ENCODE measurements around the gene ZNF662. TPM values are rescaled to one million over a fixed set of nuclear protein-coding genes. Genes with fewer than 3 reads are reported as not detected.
A peak's percentile ranks its signal among the peaks of the same experiment; 100 is the strongest.

Gene ZNF662
- total and polyA plus RNA-seq, 9 of the 15 experiments (the other 6 are each of a cell fraction or from before 2014, with no cell fraction given) = 0.07 to 0.55 (median 0.27) TPM

DNA sequence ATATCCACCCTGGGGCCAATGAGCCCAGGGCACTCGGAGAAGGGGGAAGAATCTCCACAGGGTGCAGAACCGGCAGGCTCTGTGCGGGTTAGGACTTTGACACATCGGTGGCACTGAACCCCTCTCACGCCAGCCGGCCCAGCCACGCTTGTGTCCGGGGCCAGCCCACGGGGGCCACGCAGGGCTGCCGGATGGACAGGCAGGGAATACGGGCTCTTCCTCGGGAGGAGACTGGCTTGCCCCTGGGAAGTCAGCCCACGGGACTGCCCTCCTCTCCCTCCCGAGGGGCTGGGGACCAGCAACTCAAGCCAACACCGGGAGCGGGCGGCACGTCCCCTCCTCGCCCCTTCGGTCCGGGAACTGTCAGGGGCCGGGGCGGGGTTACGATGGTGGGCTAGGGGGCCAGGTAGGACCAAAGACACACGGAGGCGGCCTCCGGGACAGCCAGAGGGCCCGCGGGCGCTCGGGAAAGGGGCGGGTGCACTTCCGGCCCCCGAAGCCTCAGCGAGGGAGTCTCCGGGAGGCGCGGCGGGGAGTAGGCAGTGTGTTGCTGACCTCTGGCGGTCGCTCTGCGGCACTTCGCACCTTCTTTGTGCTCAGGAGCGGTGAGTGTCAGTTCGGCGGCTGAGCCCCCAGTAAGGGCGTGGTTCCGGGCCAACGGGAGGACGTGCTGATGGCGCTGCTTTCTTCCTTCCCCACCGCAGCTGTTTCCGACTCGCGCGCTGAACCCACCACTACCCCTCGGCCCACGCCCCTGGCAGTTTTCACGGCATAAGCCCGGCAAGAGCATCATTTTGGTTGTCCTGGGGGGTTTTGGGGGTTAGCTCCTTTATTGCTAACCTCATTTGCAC is 25.1 kb upstream of the ZNF662 start (continued):
- TF ChIP-seq, protein P1, sequence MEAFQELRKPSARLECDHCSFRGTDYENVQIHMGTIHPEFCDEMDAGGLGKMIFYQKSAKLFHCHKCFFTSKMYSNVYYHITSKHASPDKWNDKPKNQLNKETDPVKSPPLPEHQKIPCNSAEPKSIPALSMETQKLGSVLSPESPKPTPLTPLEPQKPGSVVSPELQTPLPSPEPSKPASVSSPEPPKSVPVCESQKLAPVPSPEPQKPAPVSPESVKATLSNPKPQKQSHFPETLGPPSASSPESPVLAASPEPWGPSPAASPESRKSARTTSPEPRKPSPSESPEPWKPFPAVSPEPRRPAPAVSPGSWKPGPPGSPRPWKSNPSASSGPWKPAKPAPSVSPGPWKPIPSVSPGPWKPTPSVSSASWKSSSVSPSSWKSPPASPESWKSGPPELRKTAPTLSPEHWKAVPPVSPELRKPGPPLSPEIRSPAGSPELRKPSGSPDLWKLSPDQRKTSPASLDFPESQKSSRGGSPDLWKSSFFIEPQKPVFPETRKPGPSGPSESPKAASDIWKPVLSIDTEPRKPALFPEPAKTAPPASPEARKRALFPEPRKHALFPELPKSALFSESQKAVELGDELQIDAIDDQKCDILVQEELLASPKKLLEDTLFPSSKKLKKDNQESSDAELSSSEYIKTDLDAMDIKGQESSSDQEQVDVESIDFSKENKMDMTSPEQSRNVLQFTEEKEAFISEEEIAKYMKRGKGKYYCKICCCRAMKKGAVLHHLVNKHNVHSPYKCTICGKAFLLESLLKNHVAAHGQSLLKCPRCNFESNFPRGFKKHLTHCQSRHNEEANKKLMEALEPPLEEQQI (IDR thresholded peaks at IDR 0.05) = no peak
- TF ChIP-seq, protein P2, sequence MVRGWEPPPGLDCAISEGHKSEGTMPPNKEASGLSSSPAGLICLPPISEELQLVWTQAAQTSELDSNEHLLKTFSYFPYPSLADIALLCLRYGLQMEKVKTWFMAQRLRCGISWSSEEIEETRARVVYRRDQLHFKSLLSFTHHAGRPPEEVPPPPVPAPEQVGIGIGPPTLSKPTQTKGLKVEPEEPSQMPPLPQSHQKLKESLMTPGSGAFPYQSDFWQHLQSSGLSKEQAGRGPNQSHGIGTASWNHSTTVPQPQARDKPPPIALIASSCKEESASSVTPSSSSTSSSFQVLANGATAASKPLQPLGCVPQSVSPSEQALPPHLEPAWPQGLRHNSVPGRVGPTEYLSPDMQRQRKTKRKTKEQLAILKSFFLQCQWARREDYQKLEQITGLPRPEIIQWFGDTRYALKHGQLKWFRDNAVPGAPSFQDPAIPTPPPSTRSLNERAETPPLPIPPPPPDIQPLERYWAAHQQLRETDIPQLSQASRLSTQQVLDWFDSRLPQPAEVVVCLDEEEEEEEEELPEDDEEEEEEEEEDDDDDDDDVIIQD (CRISPR knock-in tag; IDR thresholded peaks at IDR 0.05) = no peak
- TF ChIP-seq ZNF707 (CRISPR knock-in tag; conservative IDR thresholded peaks at IDR 0.05) (no peak), ZBTB8A (IDR thresholded peaks at IDR 0.05; ENCODE audit: partially characterized antibody) (no peak), RBM15 (IDR thresholded peaks at IDR 0.05; ENCODE audit: insufficient read depth, low read length) (no peak), ZNF224 (CRISPR knock-in tag; IDR thresholded peaks at IDR 0.05) (no peak), USF2 (CRISPR knock-in tag; IDR thresholded peaks at IDR 0.05) (no peak), STAT5B (CRISPR knock-in tag; IDR thresholded peaks at IDR 0.05) (no peak), SMARCA5 (IDR thresholded peaks at IDR 0.05) (no peak), GTF2A2 (tag; IDR thresholded peaks at IDR 0.05) (no peak), ZNF76 (CRISPR knock-in tag; IDR thresholded peaks at IDR 0.05; ENCODE audit: borderline replicate concordance) (no peak; the same call in 1 of the 2 replicates), MEIS2 (IDR thresholded peaks at IDR 0.05; ENCODE audit: partially characterized antibody) (peak; percentile 32), CBFB (CRISPR knock-in tag; IDR thresholded peaks at IDR 0.05) (0 out of 2 replicates have a peak, but pooled peaks have one; percentile 62), MXD1 (CRISPR knock-in tag; IDR thresholded peaks at IDR 0.05; ENCODE audit: borderline replicate concordance, poor library complexity, severe bottlenecking) (no peak), ZNF785 (CRISPR knock-in tag; IDR thresholded peaks at IDR 0.05) (no peak), THRA (IDR thresholded peaks at IDR 0.05) (no peak)
- TF ChIP-seq, protein P3, sequence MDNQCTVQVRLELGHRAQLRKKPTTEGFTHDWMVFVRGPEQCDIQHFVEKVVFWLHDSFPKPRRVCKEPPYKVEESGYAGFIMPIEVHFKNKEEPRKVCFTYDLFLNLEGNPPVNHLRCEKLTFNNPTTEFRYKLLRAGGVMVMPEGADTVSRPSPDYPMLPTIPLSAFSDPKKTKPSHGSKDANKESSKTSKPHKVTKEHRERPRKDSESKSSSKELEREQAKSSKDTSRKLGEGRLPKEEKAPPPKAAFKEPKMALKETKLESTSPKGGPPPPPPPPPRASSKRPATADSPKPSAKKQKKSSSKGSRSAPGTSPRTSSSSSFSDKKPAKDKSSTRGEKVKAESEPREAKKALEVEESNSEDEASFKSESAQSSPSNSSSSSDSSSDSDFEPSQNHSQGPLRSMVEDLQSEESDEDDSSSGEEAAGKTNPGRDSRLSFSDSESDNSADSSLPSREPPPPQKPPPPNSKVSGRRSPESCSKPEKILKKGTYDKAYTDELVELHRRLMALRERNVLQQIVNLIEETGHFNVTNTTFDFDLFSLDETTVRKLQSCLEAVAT (IDR thresholded peaks at IDR 0.05) = no peak

Data from K562 (cell line).